NCI-H460 (cell line): ENCODE data around the gene PTPRC. TPM values are rescaled to one million over a fixed set of nuclear protein-coding genes. Genes with fewer than 3 reads are reported as not detected.

Experiments
- DNase-seq: peaks from one replicate; pipeline ENCODE4 v3.0.0-alpha.2; 2016; ENCODE audit warnings: low read depth; ENCODE audit errors: extremely low read depth
- total RNA-seq: library from RNA; depleted of rRNA; stranded (reverse); fragments of >200 nt; shearing (Covaris generic); gene quantifications from 2 replicates; pipeline ENCODE4 v1.2.3, GENCODE V29; 2014

PTPRC gene
- total RNA-seq, 1 experiment from 2014 or later: not detected

GRCh38 chr1:198747127-198747526 lies 108.3 kb downstream of the PTPRC start:
- DNase-seq: no peak

DNA sequence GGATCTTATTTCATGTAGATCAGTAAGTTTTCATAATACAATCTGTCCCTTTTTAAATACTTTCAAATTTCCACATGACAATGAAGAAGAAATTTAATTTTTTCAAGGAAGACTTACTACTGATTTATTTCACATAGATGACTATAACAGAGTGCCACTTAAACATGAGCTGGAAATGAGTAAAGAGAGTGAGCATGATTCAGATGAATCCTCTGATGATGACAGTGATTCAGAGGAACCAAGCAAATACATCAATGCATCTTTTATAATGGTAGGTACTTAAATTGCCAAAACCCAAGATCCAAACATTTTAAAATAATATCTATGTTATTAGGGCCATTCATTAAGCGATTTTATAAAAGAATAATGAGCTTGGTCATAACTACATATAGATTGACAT lies 110.4 kb downstream of the PTPRC start:
- DNase-seq: no peak

- no peak for DNase-seq
These were observed 111.2 kb downstream of the PTPRC start for GRCh38 chr1:198750081-198750480.

GRCh38 chr1:198751741-198752140 lies 112.9 kb downstream of the PTPRC start:
- DNase-seq: no peak

- DNase-seq: no peak
These were observed 115.8 kb downstream of the PTPRC start for GRCh38 chr1:198754670-198755069.

- DNase-seq: no peak
These were observed 116.9 kb downstream of the PTPRC start for GRCh38 chr1:198755715-198756114.

GRCh38 chr1:198756470-198756869 lies 117.6 kb downstream of the PTPRC start:
- DNase-seq: peak; percentile 47

GRCh38 chr1:198761859-198762616 lies 123.2 kb downstream of the PTPRC start:
- no peak for DNase-seq

DNA sequence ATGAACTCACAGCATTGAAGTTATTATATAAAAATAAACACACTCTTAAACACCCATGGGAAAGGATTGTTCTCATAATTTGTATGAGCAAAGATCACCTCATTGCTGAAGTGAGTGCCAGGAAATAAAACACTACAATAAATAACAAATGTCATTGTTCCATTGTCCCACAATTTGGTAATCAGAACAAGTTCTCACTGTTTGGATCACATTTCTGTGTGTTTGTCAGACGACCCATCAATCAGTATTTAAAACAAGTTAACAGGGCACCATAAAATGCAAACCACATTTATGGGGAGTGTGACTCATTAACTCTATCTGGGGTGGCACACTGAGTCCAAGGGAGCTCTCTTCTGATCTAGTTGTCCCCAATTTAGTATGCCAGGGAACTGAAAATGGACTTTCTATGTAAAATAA lies 124.5 kb downstream of the PTPRC start:
- no peak for DNase-seq

- DNase-seq: no peak
These were observed 125.9 kb downstream of the PTPRC start for GRCh38 chr1:198764748-198765147.

- no peak for DNase-seq
These were observed 126.6 kb downstream of the PTPRC start for GRCh38 chr1:198765416-198765815.

GRCh38 chr1:198771563-198772153 lies 132.8 kb downstream of the PTPRC start:
- peak; percentile 41 for DNase-seq

DNA sequence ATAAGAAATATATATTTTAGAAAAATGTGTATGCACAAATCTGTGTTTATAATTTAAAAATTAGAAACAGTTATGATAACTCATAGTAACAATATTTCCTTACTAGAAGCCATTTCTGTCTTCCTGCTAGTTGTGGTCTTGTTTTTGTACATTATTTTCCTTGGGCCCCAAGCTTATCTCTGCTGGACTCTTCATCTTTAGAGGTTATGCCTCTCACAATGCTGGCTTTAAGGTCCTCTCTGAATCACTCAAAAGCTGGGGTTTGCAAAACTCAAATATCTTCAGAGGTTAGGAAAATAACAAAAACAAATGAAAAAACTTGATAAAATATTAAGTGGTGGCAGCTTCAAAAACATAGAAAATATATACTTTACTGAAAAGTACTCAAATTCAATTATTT lies 133.8 kb downstream of the PTPRC start:
- no peak for DNase-seq

- DNase-seq: no peak
These were observed 134.2 kb downstream of the PTPRC start for GRCh38 chr1:198773030-198773429.

DNA sequence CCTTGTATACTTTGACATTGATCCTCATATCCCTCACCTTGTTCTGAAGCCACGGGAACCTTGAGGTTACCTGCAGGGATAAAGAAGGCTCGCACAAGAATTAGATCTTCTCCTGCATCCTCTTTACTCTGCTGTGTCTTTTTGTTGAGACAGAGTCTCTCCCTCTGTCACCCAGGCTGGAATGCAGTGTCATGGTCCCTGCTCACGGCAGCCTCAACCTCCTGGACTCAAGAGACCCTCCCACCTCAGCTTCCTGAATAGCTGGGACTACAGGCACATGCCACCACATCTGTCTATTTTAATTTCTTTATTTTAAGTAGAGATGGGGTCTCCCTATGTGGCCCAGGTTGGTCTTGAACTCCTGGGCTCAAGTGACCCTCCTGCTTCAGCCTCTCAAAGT lies 134.7 kb downstream of the PTPRC start:
- DNase-seq: no peak

- DNase-seq: no peak
These were observed 135.6 kb downstream of the PTPRC start for GRCh38 chr1:198774421-198774820.

- DNase-seq: no peak
These were observed 136.8 kb downstream of the PTPRC start for GRCh38 chr1:198775606-198776005.

- no peak for DNase-seq
These were observed 137.8 kb downstream of the PTPRC start for GRCh38 chr1:198776602-198777029.

DNA sequence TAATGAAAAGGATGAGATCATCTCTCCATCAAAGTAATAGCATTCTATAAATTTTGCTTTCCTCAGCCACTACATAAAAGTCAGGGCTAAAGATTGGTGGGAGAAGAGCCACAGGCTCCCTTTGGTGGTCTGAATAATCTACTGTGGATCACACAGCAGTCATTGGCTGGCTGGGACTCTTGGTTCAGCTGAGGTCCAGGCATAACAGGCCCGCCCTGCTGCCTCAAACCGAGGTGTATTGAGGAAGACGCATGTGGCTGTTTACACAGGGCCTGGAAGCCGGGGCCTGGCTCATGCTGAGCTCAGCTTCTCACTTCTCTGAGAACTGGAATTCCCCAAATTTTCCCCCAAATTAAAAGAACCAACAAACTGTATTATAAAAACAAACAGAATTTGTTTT lies 139.2 kb downstream of the PTPRC start:
- no peak for DNase-seq

- no peak for DNase-seq
These were observed 141.5 kb downstream of the PTPRC start for GRCh38 chr1:198780376-198780775.

DNA sequence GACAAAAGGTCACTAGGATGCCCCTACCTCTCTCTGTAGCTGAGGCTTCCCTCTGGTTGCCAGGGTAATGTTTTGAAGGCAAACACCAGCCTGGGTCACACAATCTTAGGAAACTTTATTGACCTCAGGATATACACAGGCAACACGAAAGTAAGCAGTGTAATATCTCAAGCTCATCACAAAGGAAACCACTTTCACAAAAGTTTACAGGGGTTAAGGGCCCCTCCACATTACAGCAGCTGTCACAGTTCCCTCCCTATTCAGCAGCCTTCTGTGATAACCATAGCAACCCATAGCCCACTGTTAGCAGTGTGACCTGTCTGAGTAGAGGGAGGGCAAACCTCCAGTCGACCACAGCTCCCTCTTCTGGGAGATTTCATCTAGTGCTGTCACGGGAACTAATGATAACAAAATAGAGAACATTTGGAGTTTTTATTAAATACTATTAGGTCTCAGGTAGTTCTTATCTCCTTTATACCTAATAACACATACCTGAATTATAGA lies 149.8 kb downstream of the PTPRC start:
- DNase-seq: peak; percentile 8

DNA sequence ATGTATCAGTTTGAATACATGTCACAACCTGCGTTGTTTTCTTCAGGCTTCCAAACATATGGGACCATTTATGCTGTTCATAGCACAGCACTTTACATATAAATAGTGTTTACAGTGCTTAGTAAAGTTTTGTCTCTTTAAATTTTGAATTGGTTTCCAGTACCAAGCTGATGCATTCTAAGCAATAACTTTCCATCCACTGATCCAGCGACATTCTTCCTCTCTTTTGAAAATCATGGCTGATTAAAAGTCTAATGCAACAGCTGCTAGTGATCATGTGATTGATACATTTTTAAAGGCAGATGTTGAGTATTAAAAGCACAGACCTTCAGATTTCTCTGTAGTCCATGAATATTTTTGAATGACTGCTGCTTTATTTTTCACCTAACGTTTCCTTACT lies 154.9 kb downstream of the PTPRC start:
- no peak for DNase-seq
